ENCODE data around the gene PTTG1IP.

PTTG1IP gene

GRCh38 chr21:44862869-44863685 is 10.4 kb downstream of the PTTG1IP start:
- no peak for DNase-seq

DNA sequence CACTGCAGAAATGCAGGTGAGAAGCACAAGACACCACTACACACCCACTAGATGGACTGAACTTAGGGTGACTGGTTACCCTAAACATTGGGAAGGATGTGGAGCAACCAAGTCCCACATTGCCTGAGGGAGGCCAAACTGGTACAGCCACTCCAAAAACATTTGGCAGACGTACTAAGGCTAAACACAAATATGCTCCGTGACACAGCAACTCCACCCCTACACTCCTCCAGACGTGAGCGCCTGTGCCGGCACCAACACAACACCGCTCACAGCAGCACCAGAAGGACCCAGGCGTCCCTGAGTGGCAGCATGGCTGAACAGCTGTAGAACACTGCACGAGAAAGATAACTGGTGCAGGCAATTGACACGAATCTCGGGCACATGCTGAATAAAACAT is 14.7 kb downstream of the PTTG1IP start:
- DNase-seq: no peak

DNA sequence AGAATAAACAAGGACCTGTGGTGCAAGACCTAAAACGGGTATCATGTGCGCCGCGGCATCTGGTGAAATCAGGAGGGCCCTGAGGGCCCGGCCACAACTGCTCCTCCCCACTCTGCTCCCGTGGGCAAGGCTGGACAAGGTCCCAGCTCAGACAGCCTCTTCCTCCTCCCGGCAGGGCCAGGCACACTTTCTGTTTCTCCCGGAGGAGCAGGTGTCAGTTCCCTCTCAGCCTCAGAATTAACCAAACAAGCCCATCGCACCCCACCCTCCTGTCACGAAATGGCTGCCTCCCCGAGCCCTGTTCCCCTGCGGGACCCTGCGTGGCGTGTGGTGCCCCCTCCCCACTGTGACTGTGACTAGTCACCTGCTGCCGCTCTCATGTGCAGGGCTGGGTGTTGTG is 15.2 kb downstream of the PTTG1IP start:
- DNase-seq: no peak

- no peak for DNase-seq
Measured at GRCh38 chr21:44857127-44857892, 16.2 kb downstream of the PTTG1IP start.

- no peak for DNase-seq
Measured at GRCh38 chr21:44856131-44856530, 17.4 kb downstream of the PTTG1IP start.

GRCh38 chr21:44855572-44855971 is 17.9 kb downstream of the PTTG1IP start:
- no peak for DNase-seq

DNA sequence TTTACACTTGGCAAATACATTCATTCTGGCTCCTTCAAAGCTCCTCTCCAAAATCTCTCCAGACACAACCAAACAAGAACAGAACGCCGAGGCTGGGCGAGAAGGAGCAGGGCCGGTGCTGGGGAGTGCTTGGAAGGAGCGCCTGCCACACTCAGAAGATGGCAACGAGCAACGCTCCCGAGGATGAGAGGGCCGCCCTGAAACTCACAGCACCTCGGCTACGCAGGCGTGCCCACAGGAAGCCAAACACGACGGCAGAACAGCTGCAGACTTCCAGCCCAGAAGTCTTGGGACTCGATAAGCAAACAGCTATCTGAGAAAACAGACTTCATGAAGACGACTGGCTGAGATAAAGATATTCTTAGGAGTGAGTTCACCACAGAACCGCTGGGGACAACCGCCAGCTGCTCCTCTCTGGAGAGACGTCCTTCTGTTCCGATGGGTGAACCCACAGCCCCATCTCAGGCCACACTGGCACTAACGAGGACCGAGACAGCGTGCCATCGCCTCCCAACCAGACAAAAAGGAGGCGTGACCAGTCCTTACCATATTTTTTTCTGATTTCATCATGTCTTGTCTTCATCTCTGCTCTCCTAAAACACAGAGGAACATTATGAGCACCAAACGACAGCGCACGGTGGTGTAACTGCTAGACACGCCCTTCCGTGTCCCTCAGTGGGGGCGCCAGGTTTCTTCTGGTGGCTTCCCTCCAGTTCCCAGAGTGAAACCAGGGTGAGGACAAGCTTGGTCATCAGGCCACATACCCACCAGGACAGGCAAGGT is 18.6 kb downstream of the PTTG1IP start:
- DNase-seq: no peak

- DNase-seq: no peak
Measured at GRCh38 chr21:44854391-44854663, 19.2 kb downstream of the PTTG1IP start.

- DNase-seq: no peak
Measured at GRCh38 chr21:44853601-44854390, 19.7 kb downstream of the PTTG1IP start.

DNA sequence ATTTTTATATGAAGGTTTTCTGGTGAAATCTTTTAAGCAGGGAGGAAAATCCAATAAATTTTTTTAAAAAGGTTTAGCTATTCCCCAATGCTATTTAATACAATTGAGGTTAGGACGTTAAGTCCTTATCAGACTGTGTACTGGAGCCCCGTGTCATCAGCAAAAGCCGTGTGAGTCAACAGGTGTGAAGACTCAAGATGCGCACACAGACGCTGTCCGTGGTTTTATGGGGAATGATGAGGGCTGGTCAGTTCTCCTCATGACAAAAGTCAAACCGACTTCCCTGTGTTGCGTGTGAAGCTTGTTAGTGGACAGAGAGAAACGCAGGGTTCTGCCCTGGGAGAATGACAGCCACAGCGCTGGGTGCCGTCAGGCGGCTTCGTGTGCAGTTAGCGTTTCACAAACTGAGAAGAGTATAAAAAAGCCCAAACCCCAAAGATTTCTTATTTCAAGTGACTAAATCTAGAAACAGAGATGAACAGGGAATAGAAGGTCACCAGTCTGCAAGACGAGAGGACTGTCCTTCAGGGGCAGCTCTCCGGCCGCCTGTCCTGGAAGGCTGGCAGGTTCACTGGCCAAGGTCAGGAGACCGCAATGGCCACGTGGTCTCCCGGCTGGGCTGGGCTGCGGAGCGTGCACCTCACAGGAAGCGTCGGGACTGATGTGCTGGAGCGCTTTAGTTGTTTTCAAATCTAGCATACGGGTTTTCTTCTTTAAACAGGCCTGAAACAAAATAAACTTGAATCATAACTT is 22.4 kb downstream of the PTTG1IP start:
- no peak for DNase-seq

GRCh38 chr21:44850208-44850800 is 23.2 kb downstream of the PTTG1IP start:
- DNase-seq: no peak

- DNase-seq: no peak
Measured at GRCh38 chr21:44849616-44850130, 23.8 kb downstream of the PTTG1IP start.

DNA sequence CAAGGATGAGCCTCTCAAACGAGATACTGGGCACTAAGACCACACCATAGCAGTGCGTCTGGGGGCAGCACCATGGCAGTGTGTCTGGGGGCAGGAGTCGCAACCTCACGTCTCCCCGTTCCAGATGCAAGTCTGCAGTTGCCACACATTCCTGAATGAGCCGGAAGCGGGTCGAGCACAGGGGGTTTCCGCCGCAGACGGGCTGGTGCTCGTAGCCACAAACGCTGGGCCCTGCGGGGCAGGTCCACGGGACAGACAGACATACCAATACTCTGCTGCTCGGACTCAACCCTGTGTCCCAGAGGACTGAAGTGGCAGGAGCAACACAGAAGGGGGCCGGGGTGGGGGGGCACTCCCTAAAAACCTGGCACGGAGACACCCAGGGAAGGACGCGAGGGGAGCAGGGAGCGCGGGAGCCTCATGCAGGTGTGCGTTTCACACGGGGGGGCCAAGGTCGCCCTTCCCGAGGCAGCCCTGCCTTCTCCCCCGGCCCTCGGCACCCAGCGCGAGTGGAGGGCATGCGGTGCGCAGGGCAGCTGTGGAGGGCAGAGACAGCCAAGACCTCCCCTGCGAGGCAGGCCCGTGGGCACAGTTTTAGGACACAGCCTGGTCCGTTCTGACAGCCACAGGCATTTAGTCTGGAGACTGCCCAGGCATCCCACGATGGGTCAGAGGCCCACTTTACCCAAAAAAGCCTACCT is 24.5 kb downstream of the PTTG1IP start:
- DNase-seq: no peak

- no peak for DNase-seq
Measured at GRCh38 chr21:44847261-44848056, 26.0 kb downstream of the PTTG1IP start.

- DNase-seq: no peak
Measured at GRCh38 chr21:44846485-44847260, 26.8 kb downstream of the PTTG1IP start.

DNA sequence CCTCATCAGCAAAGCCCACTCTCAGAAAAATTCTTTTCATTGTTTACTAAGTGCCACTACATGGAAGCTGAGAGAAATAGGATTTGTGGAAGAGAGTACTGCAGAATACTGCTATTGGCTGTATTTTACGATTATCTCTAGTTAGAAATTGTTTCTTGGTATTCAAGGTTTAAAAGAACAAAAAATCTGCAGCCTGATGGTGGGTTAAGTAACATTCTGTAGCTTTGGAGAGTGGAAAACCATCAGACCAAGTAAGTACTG is 27.3 kb downstream of the PTTG1IP start:
- no peak for DNase-seq

- peak; percentile 29 to 62 for DNase-seq
Measured at GRCh38 chr21:44845418-44846223, 27.9 kb downstream of the PTTG1IP start.

DNA sequence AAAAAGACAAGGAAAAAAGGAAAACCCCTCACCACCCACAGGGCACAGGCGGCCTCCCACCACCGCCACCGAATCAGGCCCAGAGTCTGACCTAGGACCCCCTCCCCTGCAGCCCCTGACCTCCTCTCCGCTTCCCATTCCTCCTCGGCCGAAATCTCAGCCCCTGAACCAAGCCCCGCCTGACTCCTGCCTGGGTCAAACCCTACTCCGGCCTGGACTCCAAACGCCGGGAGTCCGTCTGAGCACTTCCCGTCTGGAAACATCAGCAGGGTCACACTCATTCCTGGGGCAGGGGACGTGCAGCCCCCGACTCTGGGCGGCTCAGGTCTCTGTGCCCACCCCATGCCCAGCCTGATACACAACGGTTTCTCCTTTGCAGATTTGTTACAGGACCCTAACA is 29.2 kb downstream of the PTTG1IP start:
- no peak for DNase-seq

Data from SW 1271 (cell line).